Kidney epithelial cell (primary cell): Measurements from ENCODE around the gene TAL2. TPM values are rescaled to one million over a fixed set of nuclear protein-coding genes. Genes with fewer than 3 reads are reported as not detected.

ENCODE experiments used
- DNase-seq: peaks from one replicate; pipeline ENCODE4 v3.0.0-alpha.2; 2010; ENCODE audit warnings: low read depth
- H3K27me3 ChIP-seq: 2 replicates; pipeline ENCODE4 v1.6.0; 2011; ENCODE audit warnings: low read length; ENCODE audit not compliant: control insufficient read depth, insufficient read depth
- H3K36me3 ChIP-seq: 2 replicates; pipeline ENCODE4 v1.5.1; 2011; ENCODE audit warnings: low read length; ENCODE audit not compliant: control insufficient read depth, insufficient read depth
- H3K4me3 ChIP-seq: 2 replicates; pipeline ENCODE4 v1.5.1; 2011; ENCODE audit warnings: low read depth, mild to moderate bottlenecking, control low read depth, low read length
- CTCF ChIP-seq: IDR thresholded peaks from 2 replicates; pipeline ENCODE4 v1.5.1; 2011; ENCODE audit warnings: mild to moderate bottlenecking, moderate library complexity, low read length, control low read depth, inconsistent platforms; ENCODE audit not compliant: insufficient read depth, poor library complexity, severe bottlenecking
- total RNA-seq: library from RNA; depleted of rRNA; stranded (reverse); fragments of >200 nt; gene quantifications from 2 replicates; pipeline ENCODE4 v1.2.3, GENCODE V29; 2015

TAL2 gene
- total RNA-seq, 1 donor from 2014 or later = 0.33 TPM

- DNase-seq = no peak
Observed at GRCh38 chr9:105690742-105691141, 28.5 kb downstream of the TAL2 start.

GRCh38 chr9:105693435-105694189, 31.4 kb downstream of the TAL2 start:
- no peaks in the 10 kb centered on the region for H3K36me3 ChIP-seq
- TF ChIP-seq CTCF = no peak
- no peak for DNase-seq
- peak overlapping the region; percentile 89 for H3K4me3 ChIP-seq
- H3K27me3 ChIP-seq = peaks cover 2% of the 10 kb centered on the region

More at GRCh38 chr9:105690742-105691141, 28.5 kb downstream of the TAL2 start:
- H3K27me3 ChIP-seq = peaks cover 2% of the 10 kb centered on the region
- peak; percentile 45 for TF ChIP-seq CTCF
- no peaks in the 10 kb centered on the region for H3K36me3 ChIP-seq
- no peak overlapping the region for H3K4me3 ChIP-seq

GRCh38 chr9:105694190-105694847, 32.1 kb downstream of the TAL2 start, which contains the start of gene TMEM38B:
TSS of gene TMEM38B (plus strand) at chr9:105694541. CDS start at chr9:105694661, 120 bp downstream.
- DNase-seq = no peak
- TF ChIP-seq CTCF = no peak
- peaks cover 2% of the 10 kb centered on the region for H3K27me3 ChIP-seq
- no peaks in the 10 kb centered on the region for H3K36me3 ChIP-seq
- peak within 1 kb of the TSS; percentile 89 for H3K4me3 ChIP-seq

- TF ChIP-seq CTCF = no peak
- no peak for DNase-seq
- Histone ChIP-seq H3K27me3 (no peaks in the 10 kb centered on the region), H3K4me3 (peak overlapping the region; percentile 89), H3K36me3 (no peaks in the 10 kb centered on the region)
Observed at GRCh38 chr9:105694848-105695581, 32.8 kb downstream of the TAL2 start.

GRCh38 chr9:105696219-105696793, 34.0 kb downstream of the TAL2 start:
- TF ChIP-seq CTCF = no peak
- Histone ChIP-seq H3K4me3 (no peak overlapping the region), H3K27me3 (no peaks in the 10 kb centered on the region), H3K36me3 (no peaks in the 10 kb centered on the region)
- no peak for DNase-seq
